NCI-H2171 treated with DMSO at 0.1 percent for 48 hours (cell line): ENCODE measurements around the gene ZNF564.
"Not testable (repeated sequence)": the region's sequence is repeated elsewhere in the genome, so short reads cannot be mapped to it uniquely, and the experiment has no call there.

Experiments used
- DNase-seq: peaks from one replicate; lab custom pipeline; 2025; lab: John Stamatoyannopoulos, UW

ZNF564 gene

DNA sequence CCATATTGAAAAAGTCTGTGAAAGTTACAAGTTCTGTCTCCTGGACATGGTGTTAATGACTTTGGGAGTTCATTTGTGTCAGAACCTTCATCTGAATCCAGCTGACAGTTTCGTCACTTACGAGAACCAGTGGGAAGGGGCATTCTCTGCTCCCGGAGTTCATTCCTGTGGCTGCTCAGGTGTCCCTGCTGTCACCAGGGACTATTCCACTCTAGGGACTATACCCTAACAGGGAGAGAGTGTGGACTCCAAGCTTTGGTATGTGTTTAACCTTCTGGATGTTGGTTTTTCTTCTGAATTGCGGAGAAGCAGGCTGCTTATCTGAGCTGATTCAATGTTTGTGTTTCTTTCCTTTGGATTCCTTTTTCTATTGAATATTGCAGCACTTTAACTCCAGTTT lies 54.2 kb downstream of the ZNF564 start:
- DNase-seq = no peak

DNA sequence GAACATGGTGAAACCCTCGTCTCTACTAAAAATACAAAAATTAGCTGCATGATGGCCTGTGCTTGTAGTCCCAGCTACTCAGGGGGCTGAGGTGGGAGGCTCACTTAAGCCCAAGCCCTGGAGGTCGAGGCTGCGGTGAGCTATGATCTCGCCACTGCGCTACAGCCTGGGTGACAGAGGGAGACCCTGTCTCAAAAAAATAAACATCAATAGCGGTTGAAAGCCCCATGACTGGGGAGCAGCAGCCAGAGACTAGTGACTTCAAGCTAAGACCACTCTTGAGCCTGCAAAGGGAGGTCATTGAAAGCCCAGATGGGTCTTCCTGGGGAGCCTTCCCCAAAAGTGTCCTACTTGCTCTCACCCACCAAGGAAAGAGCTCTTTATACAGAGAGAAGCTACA lies 54.8 kb downstream of the ZNF564 start:
- DNase-seq = no peak

DNA sequence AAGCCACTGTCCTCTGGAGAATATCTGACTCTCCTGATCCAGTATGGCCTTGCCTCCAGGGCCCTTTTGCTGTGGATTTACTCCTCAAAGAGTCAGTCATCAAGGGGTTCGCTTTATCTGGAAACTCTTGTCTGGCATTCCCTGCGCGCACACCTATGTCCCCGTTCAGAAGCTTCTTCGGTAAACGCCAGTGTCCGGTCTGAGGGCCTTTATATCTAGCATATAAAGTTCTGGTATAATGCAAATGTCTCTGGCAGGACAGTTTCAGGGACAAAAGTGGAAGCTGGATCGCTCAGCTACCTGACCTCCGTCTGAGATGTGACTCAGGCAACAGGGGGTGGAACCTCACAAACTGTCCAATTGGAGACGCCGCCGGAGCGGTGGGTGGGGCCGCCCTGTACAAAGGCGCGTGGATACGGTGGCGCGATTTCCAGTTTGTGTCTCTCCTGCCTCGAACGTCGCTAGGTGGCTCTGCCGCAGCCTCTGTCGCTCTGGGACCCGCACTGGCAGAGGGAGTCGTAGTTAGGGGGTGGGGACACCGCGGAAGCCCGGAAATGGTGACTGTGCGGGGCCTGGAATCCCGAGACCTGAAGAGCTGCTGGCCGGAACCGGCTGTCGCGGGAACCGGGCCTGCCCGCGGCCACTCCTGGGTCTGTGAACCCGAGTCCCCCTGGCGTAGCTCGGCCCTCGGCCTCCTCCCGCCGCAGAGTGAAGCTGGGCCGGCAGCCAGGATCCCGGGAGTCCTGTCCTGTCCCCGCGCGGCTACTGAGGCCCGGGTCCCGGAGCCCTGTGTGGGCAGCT lies 56.1 kb downstream of the ZNF564 start:
- DNase-seq = peak; percentile 95

DNA sequence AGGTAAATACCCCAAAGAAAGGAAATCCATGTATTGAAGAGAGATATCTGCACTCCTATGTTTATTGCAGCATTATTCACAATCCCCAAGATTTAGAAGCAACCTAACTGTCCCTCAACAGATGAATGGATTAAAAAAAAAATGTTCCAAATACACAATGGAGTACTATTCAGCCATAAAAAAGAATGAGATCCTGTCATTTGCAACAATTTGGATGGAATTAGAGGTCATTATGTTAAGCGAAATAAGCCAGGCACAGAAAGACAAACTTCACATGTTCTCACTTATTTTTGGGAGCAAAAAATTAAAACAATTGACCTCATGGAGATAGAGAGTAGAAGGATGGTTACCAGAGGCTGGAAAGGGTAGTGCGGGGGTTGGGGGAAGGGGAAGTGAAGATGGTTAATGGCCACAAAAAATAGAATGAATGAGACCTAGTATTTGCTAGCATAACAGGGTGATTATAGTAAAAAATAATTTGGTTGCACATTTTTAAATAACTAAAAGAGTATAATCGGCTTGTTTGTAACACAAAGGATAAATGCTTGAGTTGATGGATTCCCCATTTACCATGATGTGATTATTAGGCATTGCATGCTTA lies 56.9 kb downstream of the ZNF564 start:
- no peak for DNase-seq

DNA sequence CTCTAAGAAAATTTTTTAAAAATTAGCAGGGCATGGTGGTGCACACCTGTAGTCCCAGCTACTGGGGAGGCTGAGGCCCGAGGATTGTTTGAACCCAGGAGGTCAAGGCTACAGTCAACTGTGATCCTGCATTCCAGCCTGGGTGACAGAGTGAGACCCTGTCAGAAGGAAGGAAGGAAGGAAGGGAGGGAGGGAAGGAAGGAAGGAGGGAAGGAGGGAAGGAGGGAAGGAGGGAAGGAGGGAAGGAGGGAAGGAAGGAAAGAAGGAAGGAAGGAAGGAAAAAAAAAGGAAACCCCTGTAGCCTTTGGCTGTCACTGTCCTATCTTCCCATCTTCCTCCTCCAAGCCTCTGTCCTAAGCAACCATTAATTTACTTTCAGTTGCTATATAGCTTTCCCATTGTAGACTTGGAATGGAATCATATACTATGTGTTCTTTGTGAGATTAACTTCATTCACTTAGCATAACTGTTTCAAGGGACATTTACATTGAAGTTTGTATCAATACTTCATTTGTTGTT lies 65.0 kb downstream of the ZNF564 start:
- not testable (repeated sequence) for DNase-seq

DNA sequence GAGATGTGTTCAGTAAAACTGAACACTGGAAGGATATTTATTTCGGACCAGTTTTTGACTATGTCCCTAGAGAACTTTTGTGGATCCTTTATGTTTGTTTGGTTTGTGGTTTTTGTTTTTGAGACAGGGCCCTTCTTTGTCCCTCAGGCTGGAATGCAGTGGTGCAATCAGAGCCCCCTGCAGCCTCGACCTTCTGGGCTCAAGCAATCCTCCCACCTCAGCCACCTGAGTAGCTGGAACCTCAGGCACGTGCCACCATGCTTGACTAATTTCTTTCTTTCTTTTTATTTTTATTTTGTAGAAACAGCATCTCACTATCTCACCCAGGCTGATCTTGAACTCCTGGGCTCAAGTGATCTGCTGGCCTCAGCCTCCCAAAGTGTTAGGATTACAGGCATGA lies 65.7 kb downstream of the ZNF564 start:
- no peak for DNase-seq

DNA sequence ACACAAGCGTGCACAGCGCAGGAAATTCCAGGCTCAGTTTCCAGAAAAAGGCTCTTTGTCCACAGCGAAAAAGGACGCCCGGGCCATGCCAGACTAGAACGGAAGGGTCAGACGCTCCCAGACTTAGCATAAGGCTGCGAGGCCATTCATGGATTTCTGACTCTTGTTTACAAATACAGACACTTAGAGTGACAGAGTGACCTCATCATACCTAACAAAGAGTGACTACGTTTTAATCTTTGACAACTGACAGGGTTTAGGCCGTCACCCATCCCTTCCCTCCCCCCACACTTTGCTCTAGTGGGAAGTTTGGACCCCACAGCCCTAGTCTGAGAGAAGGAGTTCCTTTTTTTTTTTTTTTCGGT lies 66.2 kb downstream of the ZNF564 start:
- DNase-seq = no peak

DNA sequence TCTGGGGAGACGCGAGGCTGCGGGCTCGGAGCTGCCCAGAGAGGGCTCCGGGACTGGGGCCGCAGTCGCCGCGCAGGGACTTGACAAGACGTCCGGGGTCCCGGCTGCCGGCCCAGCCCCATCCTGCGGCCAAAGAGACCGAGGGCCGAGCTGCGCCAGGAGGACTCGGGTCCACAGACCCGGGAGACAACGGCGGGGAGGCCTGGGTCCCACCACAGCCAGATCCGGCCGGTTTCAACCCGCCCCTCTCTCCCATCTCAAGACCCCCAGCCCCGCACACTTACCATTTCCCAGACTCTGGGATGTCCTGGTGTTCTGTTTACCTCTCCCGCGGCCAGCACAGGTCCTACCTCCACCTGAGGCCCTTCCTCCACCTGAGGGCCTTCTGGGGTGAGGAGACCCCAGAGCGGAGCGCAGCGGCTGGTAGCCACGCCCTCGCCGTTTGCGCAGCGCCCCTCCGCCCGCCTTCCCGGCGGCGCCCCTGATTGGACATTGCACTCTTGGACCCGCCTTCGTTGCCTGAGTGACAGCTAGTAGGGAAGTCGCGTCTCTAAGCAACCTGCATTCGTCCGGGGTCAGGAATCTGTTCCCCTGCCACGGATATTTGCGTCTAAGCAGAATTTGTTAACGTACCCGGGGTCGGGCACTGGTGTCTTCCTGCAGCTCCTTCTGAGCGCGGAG lies 66.8 kb downstream of the ZNF564 start, which contains the start of gene ZNF709:
ZNF709 (minus strand) TSS at position 446 of the 681 bp plus-strand sequence; CDS start at position 287, 159 bp downstream.
- DNase-seq = peak; percentile 91

DNA sequence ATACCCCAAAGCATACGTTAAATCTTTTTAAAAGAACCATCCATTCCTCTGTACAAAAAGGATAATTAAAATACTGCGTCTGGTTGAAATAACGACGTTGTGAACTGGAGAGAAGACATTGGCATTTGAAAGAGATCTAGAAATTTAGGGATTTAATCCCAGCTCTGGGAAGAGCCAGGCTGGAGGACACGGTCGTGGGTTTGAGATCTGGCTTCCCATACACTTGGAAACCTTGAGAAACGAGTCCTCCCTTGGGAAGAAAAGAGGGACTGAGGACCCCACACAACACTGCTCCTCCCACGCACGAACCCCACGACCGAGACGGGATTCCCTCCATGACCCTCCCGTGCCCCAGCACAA lies 67.3 kb downstream of the ZNF564 start:
- no peak for DNase-seq

DNA sequence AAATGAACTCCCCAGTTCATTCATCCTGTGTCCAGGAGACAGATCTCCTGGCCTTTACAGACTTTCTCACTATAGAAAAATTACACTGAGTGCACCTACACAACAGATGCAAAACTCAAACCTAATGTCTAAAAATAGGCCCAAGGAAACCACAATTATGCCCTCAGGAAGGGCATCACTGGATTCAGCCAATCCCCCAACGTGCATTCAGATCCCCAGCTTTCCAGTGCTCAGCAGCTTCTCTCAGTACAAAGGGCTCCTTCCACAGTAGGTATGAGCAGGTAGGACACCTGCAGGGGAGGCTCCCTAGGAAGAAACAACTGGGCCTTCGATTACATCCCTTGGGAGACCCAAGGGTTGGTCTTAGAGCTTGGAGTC lies 68.8 kb downstream of the ZNF564 start:
- no peak for DNase-seq

DNA sequence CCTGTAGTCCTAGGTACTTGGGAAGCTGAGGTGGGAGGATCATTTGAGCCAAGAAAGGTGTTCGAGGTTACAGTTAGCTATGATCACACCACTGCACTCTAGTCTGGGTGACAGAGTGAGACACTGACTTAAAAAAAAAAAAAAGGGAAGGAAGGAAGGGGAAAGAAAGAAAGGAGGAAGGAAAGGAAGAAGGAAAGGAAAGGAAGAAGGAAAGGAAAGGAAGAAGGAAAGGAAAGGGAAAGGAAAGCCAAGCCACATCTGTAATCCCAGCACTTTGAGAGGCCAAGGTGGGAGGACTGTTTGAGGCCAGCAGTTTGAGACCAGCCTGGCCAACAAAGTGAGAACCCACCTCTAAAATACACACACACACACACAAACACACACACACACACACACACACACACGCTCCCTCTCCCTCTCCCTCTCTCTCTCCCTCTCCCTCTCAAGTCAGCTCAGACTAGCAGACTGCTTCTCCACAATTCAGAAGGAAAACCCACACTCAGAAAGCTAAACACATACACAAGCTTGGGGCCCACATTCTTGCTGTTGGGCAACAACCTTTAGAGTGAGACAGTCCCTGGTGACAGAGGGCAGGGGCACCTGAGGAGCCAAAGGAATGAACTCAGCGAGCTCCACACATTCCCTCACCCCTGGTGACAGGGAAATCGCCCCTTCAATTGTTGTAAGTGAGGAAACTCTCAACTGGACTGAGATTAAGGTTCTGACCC lies 69.3 kb downstream of the ZNF564 start:
- no peak for DNase-seq

DNA sequence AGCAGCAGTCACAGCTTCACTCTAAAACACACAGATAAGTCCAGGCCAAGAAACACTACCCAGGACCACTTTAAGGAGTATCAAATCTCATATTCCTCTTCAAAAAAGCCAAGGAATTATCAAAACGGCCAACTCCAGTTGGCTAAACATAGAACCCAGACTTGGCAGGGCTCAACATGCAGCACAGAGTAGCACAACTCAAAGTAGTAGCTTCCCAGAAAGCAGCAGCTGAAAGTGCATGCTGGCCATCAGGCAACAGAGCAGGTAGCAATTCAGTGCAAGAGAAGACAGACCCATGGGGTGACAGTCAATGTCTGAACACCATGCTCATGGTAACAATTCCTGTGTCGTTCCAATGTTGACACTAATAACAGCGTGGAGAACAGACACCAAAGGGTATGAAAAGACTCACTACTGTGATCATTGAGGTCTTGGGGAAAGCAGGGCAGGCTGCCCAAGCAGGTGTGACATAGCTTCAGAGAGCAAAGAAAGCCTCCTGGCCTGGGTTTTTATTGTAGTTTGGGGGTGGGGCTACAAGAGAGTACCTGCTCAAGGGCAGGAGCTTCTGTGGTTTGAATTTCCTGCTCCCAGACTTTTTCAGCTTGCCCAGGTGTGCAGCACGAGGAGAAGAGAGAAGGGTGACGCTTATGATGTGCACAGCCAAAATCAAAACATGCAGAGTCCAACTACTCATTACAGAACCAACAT lies 72.9 kb downstream of the ZNF564 start:
- no peak for DNase-seq
